ENCODE data around the gene CDK2AP2.

GRCh38 chr11:67486481-67487195 lies 21.3 kb downstream of the CDK2AP2 start:
- TF ChIP-seq EZH2 (IDR thresholded peaks at IDR 0.05; ENCODE audit: insufficient read depth, poor library complexity, severe bottlenecking), result no peak
- TF ChIP-seq EZH2phosphoT487 (IDR thresholded peaks at IDR 0.05; ENCODE audit: insufficient read depth, low read depth), result no peak

All from GM23248 (cell line).